Activated CD4-positive, alpha-beta T cell treated with anti-CD3 and anti-CD28 coated beads, Interleukin-2, amount 50 U/mL, for 48 hours (primary cell): ENCODE data around the gene MAGEB6.
"Not testable (repeated sequence)": the region's sequence is repeated elsewhere in the genome, so short reads cannot be mapped to it uniquely, and the experiment has no call there.

Experiments
- DNase-seq, 2 experiments: peaks; one replicate each; pipeline ENCODE4 v3.0.0-alpha.2; 2020

MAGEB6 gene

GRCh38 chrX:26192204-26192603 is at the start of gene MAGEB6:
Gene MAGEB6 (plus strand): TSS chrX:26192440. CDS start chrX:26193847, 1,407 bp downstream.
- no peak for DNase-seq

GRCh38 chrX:26146024-26146423 is 46.2 kb upstream of the MAGEB6 start:
- DNase-seq: no peak

GRCh38 chrX:26160301-26160700 is 31.9 kb upstream of the MAGEB6 start, which contains the start of gene MAGEB6B:
Gene MAGEB6B (plus strand): TSS chrX:26160601. CDS start chrX:26160601, 0 bp downstream.
- DNase-seq: no peak

- DNase-seq: no peak
Measured at GRCh38 chrX:26203561-26203960, 11.3 kb downstream of the MAGEB6 start.

GRCh38 chrX:26204717-26205116 is 12.5 kb downstream of the MAGEB6 start:
- DNase-seq: not testable (repeated sequence)

GRCh38 chrX:26208012-26208411 is 15.8 kb downstream of the MAGEB6 start:
- no peak for DNase-seq

- DNase-seq: no peak
Measured at GRCh38 chrX:26215869-26216268, 23.6 kb downstream of the MAGEB6 start, which contains the start of gene MAGEB5. Gene MAGEB5 (plus strand): TSS chrX:26216169. CDS start chrX:26217302, 1,133 bp downstream.

- no peak for DNase-seq
Measured at GRCh38 chrX:26219351-26219750, 27.1 kb downstream of the MAGEB6 start.

- no peak for DNase-seq
Measured at GRCh38 chrX:26234177-26234576, 41.9 kb downstream of the MAGEB6 start.
